Endothelial cell (in vitro differentiated cells): ENCODE measurements around the gene ZNF793. TPM values are rescaled to one million over a fixed set of nuclear protein-coding genes. Genes with fewer than 3 reads are reported as not detected.
A peak's percentile ranks its signal among the peaks of the same experiment; 100 is the strongest.

Experiments used
- DNase-seq: peaks from one replicate; pipeline ENCODE4 v3.0.0; 2021; ENCODE audit warnings: low spot score
- H3K27ac Mint-ChIP-seq: one replicate; pipeline ENCODE4 v1.8.0; 2021; ENCODE audit warnings: mixed read lengths, inconsistent platforms; ENCODE audit not compliant: unreplicated experiment
- H3K27me3 Mint-ChIP-seq: one replicate; pipeline ENCODE4 v1.8.0; 2021; ENCODE audit warnings: mild to moderate bottlenecking, moderate library complexity, mixed read lengths, inconsistent platforms; ENCODE audit not compliant: unreplicated experiment
- H3K36me3 Mint-ChIP-seq: one replicate; pipeline ENCODE4 v1.8.0; 2021; ENCODE audit warnings: mild to moderate bottlenecking, low read depth, mixed read lengths, inconsistent platforms; ENCODE audit not compliant: unreplicated experiment
- H3K4me1 Mint-ChIP-seq: one replicate; pipeline ENCODE4 v1.8.0; 2021; ENCODE audit warnings: mild to moderate bottlenecking, mixed read lengths, inconsistent platforms; ENCODE audit not compliant: unreplicated experiment
- H3K4me3 Mint-ChIP-seq: one replicate; pipeline ENCODE4 v1.8.0; 2021; ENCODE audit warnings: mild to moderate bottlenecking, mixed read lengths, inconsistent platforms; ENCODE audit not compliant: unreplicated experiment
- H3K9me3 Mint-ChIP-seq: one replicate; pipeline ENCODE4 v1.8.0; 2021; ENCODE audit warnings: mixed read lengths, inconsistent platforms; ENCODE audit not compliant: unreplicated experiment
- CTCF ChIP-seq: fragments of 200-600 bp; sonication (generic); IDR thresholded peaks from one replicate; pipeline ENCODE4 v1.5.0; 2021; ENCODE audit warnings: antibody characterized with exemption; ENCODE audit not compliant: unreplicated experiment
- total RNA-seq: library from RNA; stranded (reverse); fragmentation: NEBNext Ultra II Directional; extraction: Animal tissue kit (Norgen Biotek cat#: 25700); gene quantifications from one replicate; pipeline ENCODE4 v1.2.1, GENCODE V29; 2021; ENCODE audit not compliant: unreplicated experiment

ZNF793 gene
- total RNA-seq, 1 donor from 2014 or later, result 10.9 TPM

- H3K36me3 Mint-ChIP-seq, result peaks cover 36% of the 10 kb centered on the region
These were observed 37.6 kb upstream of the ZNF793 start, which contains the start of gene ZNF570 for GRCh38 chr19:37468961-37469777. TSS of gene ZNF570 (plus strand) at chr19:37469356. CDS start at chr19:37470355, 999 bp downstream.

GRCh38 chr19:37470216-37470615 is 36.5 kb upstream of the ZNF793 start:
- no peak for TF ChIP-seq CTCF
- Mint-ChIP-seq H3K27ac (no peak overlapping the region), H3K36me3 (peaks cover 30% of the 10 kb centered on the region), H3K27me3 (peaks cover 17% of the 10 kb centered on the region), H3K9me3 (peaks cover 15% of the 10 kb centered on the region), H3K4me3 (peak overlapping the region; percentile 96), H3K4me1 (peaks cover 22% of the 10 kb centered on the region)
- no peak for DNase-seq

More at GRCh38 chr19:37468961-37469777, 37.6 kb upstream of the ZNF793 start, which contains the start of gene ZNF570:
- peaks cover 20% of the 10 kb centered on the region for H3K9me3 Mint-ChIP-seq
- peak within 1 kb of the TSS; percentile 87 for H3K27ac Mint-ChIP-seq
- peaks cover 22% of the 10 kb centered on the region for H3K4me1 Mint-ChIP-seq
- H3K4me3 Mint-ChIP-seq, result peak within 1 kb of the TSS; percentile 96
- TF ChIP-seq CTCF, result no peak
- peaks cover 17% of the 10 kb centered on the region for H3K27me3 Mint-ChIP-seq
- peak; percentile 83 for DNase-seq

- H3K4me1 Mint-ChIP-seq, result peaks cover 17% of the 10 kb centered on the region
- no peak for DNase-seq
- H3K9me3 Mint-ChIP-seq, result peaks cover 20% of the 10 kb centered on the region
- no peak overlapping the region for H3K27ac Mint-ChIP-seq
- H3K36me3 Mint-ChIP-seq, result peaks cover 42% of the 10 kb centered on the region
- H3K27me3 Mint-ChIP-seq, result peaks cover 15% of the 10 kb centered on the region
- no peak overlapping the region for H3K4me3 Mint-ChIP-seq
- no peak for TF ChIP-seq CTCF
These were observed 34.6 kb upstream of the ZNF793 start for GRCh38 chr19:37472165-37472564.

GRCh38 chr19:37484406-37485168 is 22.2 kb upstream of the ZNF793 start:
- DNase-seq, result no peak
- no peaks in the 10 kb centered on the region for H3K4me1 Mint-ChIP-seq

More at GRCh38 chr19:37484406-37485168, 22.2 kb upstream of the ZNF793 start:
- Mint-ChIP-seq H3K27me3 (peaks cover 3% of the 10 kb centered on the region), H3K4me3 (peak overlapping the region; percentile 84), H3K27ac (no peak overlapping the region), H3K9me3 (peaks cover 57% of the 10 kb centered on the region), H3K36me3 (peaks cover 84% of the 10 kb centered on the region)
- no peak for TF ChIP-seq CTCF
